GM12878 (cell line): ENCODE measurements around the gene FICD. TPM values are rescaled to one million over a fixed set of nuclear protein-coding genes. Genes with fewer than 3 reads are reported as not detected.

Experiments used
- ATAC-seq: fragments of 200-7000 bp; cut with Tn5 transposase; 3 replicates; pipeline ENCODE4 v1.9.1; 2020; ENCODE audit warnings: mild to moderate bottlenecking, moderate library complexity
- BruUV-seq: library from RNA; stranded (reverse); fragments of 400-500 nt; replicated peaks from 2 replicates; lab custom pipeline; 2021; lab: Mats Ljungman, UMichigan
- CTCF ChIA-PET: fragments of 300-600 bp; sonication (Branson Sonifier 250); formaldehyde crosslinking; extraction: SDS; loops from one replicate; lab custom pipeline; 2021; ENCODE audit warnings: inconsistent platforms; lab: Yijun Ruan, JAX
- POLR2A ChIA-PET: fragments of 350-600 bp; formaldehyde crosslinking; extraction: SDS; loops from one replicate; lab custom pipeline; 2021; ENCODE audit warnings: inconsistent platforms; lab: Charles Lee
- RAD21 ChIA-PET: fragments of 300-600 bp; sonication (Branson Sonifier 250); formaldehyde crosslinking; loops from one replicate; lab custom pipeline; 2023; ENCODE audit warnings: antibody characterized with exemption; ENCODE audit not compliant: unreplicated experiment; lab: Charles Lee
- SMC1A ChIA-PET: fragments of 300-600 bp; sonication (Branson Sonifier 250); formaldehyde crosslinking; loops from one replicate; lab custom pipeline; 2023; ENCODE audit not compliant: unreplicated experiment, uncharacterized antibody; lab: Charles Lee
- DNase-seq: peaks from one replicate; pipeline ENCODE4 v3.0.0-alpha.2; 2011; ENCODE audit warnings: low read depth, low spot score
- FAIRE-seq: peaks from 3 replicates; lab custom pipeline; 2011; peaks lifted over from hg19 to GRCh38; lab: Jason Lieb, UNC
- H2AFZ ChIP-seq: 2 replicates; pipeline ENCODE4 v1.6.0; 2011; ENCODE audit warnings: low read depth, low read length, control low read depth; ENCODE audit not compliant: control insufficient read depth
- H3K27ac ChIP-seq: 2 replicates; pipeline ENCODE4 v1.5.1; 2011; ENCODE audit warnings: control low read depth; ENCODE audit not compliant: control insufficient read depth, insufficient read depth
- H3K27me3 ChIP-seq, 2 experiments: replicated peaks in 1 of 2; 2 replicates each; pipeline versions ENCODE4 v1.6.0 to v1.6.1; 2011; ENCODE audit warnings: low read length in 1 of 2; ENCODE audit not compliant: control insufficient read depth in 2 of 2, insufficient read depth in 2 of 2
- H3K36me3 ChIP-seq, 2 experiments: 2 replicates each; pipeline ENCODE4 v1.5.1; 2011; ENCODE audit warnings: low read length in 1 of 2; ENCODE audit not compliant: control insufficient read depth in 2 of 2, insufficient read depth in 2 of 2
- H3K4me1 ChIP-seq: 2 replicates; pipeline ENCODE4 v1.6.1; 2011; ENCODE audit warnings: mild to moderate bottlenecking, low read length, moderate library complexity, mixed read lengths; ENCODE audit not compliant: control insufficient read depth, insufficient read depth
- H3K4me2 ChIP-seq: 2 replicates; pipeline ENCODE4 v1.6.0; 2011; ENCODE audit warnings: control low read depth; ENCODE audit not compliant: control insufficient read depth, insufficient read depth
- H3K4me3 ChIP-seq: fragments of 200-600 bp; sonication (generic); 2 replicates; pipeline ENCODE4 v1.5.1; 2016
- H3K79me2 ChIP-seq: 2 replicates; pipeline ENCODE4 v1.6.0; 2011; ENCODE audit warnings: low read length; ENCODE audit not compliant: control insufficient read depth, insufficient read depth
- H3K9ac ChIP-seq: 2 replicates; pipeline ENCODE4 v1.8.0; 2011; ENCODE audit warnings: low read length, control low read depth, mixed read lengths; ENCODE audit not compliant: control insufficient read depth, insufficient read depth
- H3K9me3 ChIP-seq: replicated peaks from 3 replicates; pipeline ENCODE4 v1.5.1; 2011; ENCODE audit warnings: mild to moderate bottlenecking, low read length; ENCODE audit not compliant: control insufficient read depth, insufficient read depth
- H4K20me1 ChIP-seq: 2 replicates; pipeline ENCODE4 v1.6.0; 2011; ENCODE audit not compliant: control insufficient read depth, insufficient read depth
- ATF2 ChIP-seq: IDR thresholded peaks from 2 replicates; pipeline ENCODE4 v1.6.1; 2012; ENCODE audit warnings: low read length, inconsistent platforms
- ATF7 ChIP-seq: fragments of 450-650 bp; IDR thresholded peaks from 2 replicates; pipeline ENCODE4 v1.6.1; 2016; ENCODE audit warnings: low read depth, mild to moderate bottlenecking
- MEF2A ChIP-seq: IDR thresholded peaks from 2 replicates; pipeline ENCODE4 v1.6.1; 2011; ENCODE audit warnings: low read depth, mild to moderate bottlenecking, low read length, moderate library complexity; ENCODE audit not compliant: insufficient read depth
- NR2F1 ChIP-seq: fragments of 450-650 bp; conservative IDR thresholded peaks from 2 replicates; pipeline ENCODE4 v1.6.1; 2017; ENCODE audit warnings: mild to moderate bottlenecking
- POLR2AphosphoS5 ChIP-seq: IDR thresholded peaks from 2 replicates; pipeline ENCODE4 v1.6.1; 2011; ENCODE audit warnings: mild to moderate bottlenecking, low read length, inconsistent platforms
- SREBF2 ChIP-seq: IDR thresholded peaks from 2 replicates; pipeline ENCODE4 v1.6.1; 2012; ENCODE audit warnings: mild to moderate bottlenecking, low read length
- WGBS: methylation state at CpG from one replicate; pipeline ENCODE4 v1.1.6; 2016; ENCODE audit warnings: low lambda C conversion rate; ENCODE audit not compliant: insufficient replicate concordance, insufficient coverage; ENCODE audit errors: missing lambda C conversion rate; 5-methylcytosine and 5-hydroxymethylcytosine counted together
- in situ Hi-C: fragments of 300-500 bp; cut with MboI; formaldehyde crosslinking; loops from 9 replicates; pipeline ENCODE4 v1.14.3; 2018; ENCODE audit warnings: mixed read lengths
- intact Hi-C: fragments of 100-400 bp; cut with micrococcal nuclease; formaldehyde crosslinking; loops from one replicate; pipeline ENCODE4 v1.14.2; 2022; ENCODE audit not compliant: unreplicated experiment
- polyA plus RNA-seq, 11 experiments: library from polyadenylated mRNA; depleted of rRNA in 4 of 11; unstranded in 6 of 11; stranded (reverse) in 5 of 11; fragments of >200 nt; fragmentation: Nextera tagmentation in 4 of 11; fragmentation: Illumina TruSeq in 1 of 11; extraction: Ambion mirVana in 4 of 11; extraction: Trizol in 1 of 11; gene quantifications; 1 replicate in 1 of 11; 2 replicates in 10 of 11; pipeline versions ENCODE4 v1.2.1 to v1.2.3, GENCODE V29; 2011 to 2016; ENCODE audit warnings: inconsistent platforms in 2 of 11, missing spikeins in 2 of 11, low read depth in 1 of 11
- total RNA-seq, 4 experiments: library from RNA; depleted of rRNA in 3 of 4; stranded (reverse); fragments of >200 nt in 3 of 4; fragmentation: Illumina TruSeq in 1 of 4; extraction: Trizol in 1 of 4; gene quantifications; 2 replicates each; pipeline versions ENCODE4 v1.2.1 to v1.2.3, GENCODE V29; 2013 to 2021
- TF ChIP-seq, protein P1 (sequence below): fragments of 450-650 bp; IDR thresholded peaks from 2 replicates; pipeline ENCODE4 v1.6.1; 2016; ENCODE audit warnings: mild to moderate bottlenecking
- TF ChIP-seq, protein P2 (sequence below): fragments of 450-650 bp; formaldehyde crosslinking; IDR thresholded peaks from 2 replicates; pipeline ENCODE4 v1.5.0; 2022; ENCODE audit warnings: mild to moderate bottlenecking, missing genetic modification characterization

Gene FICD
- total and polyA plus RNA-seq, 10 of the 15 experiments (the other 5 are each of a cell fraction or from before 2014, with no cell fraction given) = 1.1 to 9.4 (median 4.3) TPM

GRCh38 chr12:108559007-108559655, 44.1 kb downstream of the FICD start:
- ChIA-PET CTCF (interaction anchor here (0.7 to 21.5 kb wide), 7 partner anchors 9 to 395 kb away, joined by 3 to 866 read pairs (median 5); no protein-coding TSS in a partner anchor), SMC1A (interaction anchor here (0.9 to 26.5 kb wide), 5 partner anchors 10 to 126 kb away, joined by 3 to 718 read pairs (median 8); partner anchors contain the start of gene SELPLG), RAD21 (interaction anchor here (2.3 to 23.0 kb wide), 4 partner anchors 10 to 75 kb away, joined by 13 to 633 read pairs (median 214); partner anchors contain the start of gene SELPLG), POLR2A (interaction anchor here (0.6 to 2.7 kb wide), 7 partner anchors 10 to 1218 kb away, joined by 4 to 18 read pairs (median 9); no protein-coding TSS in a partner anchor)
- Histone ChIP-seq H3K27ac (peak overlapping the region; percentile 29), H3K9ac (peak overlapping the region; percentile 99), H4K20me1 (no peaks in the 10 kb centered on the region; the same call in 1 of the 2 replicates), H3K27me3 (no peaks in the 10 kb centered on the region), H3K79me2 (peaks cover 88% of the 10 kb centered on the region), H3K4me2 (peak overlapping the region; percentile 95), H2AFZ (no peak overlapping the region), H3K4me1 (peaks cover 10% of the 10 kb centered on the region), H3K9me3 (no peaks in the 10 kb centered on the region), H3K36me3 (peaks cover 0 to 21% of the 10 kb centered on the region in 2 experiments; a peak in 2 of 4 replicates), H3K4me3 (peak overlapping the region; percentile 85)
- FAIRE-seq (no peak), ATAC-seq (no peak), DNase-seq (no peak)
- 4% methylated on average over 13 of the region's 14 CpGs for WGBS
- intact Hi-C loops (no loop called here), in situ Hi-C loops (no loop called here)
- TF ChIP-seq, protein P1, sequence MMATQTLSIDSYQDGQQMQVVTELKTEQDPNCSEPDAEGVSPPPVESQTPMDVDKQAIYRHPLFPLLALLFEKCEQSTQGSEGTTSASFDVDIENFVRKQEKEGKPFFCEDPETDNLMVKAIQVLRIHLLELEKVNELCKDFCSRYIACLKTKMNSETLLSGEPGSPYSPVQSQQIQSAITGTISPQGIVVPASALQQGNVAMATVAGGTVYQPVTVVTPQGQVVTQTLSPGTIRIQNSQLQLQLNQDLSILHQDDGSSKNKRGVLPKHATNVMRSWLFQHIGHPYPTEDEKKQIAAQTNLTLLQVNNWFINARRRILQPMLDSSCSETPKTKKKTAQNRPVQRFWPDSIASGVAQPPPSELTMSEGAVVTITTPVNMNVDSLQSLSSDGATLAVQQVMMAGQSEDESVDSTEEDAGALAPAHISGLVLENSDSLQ = no peak
- TF ChIP-seq, protein P2, sequence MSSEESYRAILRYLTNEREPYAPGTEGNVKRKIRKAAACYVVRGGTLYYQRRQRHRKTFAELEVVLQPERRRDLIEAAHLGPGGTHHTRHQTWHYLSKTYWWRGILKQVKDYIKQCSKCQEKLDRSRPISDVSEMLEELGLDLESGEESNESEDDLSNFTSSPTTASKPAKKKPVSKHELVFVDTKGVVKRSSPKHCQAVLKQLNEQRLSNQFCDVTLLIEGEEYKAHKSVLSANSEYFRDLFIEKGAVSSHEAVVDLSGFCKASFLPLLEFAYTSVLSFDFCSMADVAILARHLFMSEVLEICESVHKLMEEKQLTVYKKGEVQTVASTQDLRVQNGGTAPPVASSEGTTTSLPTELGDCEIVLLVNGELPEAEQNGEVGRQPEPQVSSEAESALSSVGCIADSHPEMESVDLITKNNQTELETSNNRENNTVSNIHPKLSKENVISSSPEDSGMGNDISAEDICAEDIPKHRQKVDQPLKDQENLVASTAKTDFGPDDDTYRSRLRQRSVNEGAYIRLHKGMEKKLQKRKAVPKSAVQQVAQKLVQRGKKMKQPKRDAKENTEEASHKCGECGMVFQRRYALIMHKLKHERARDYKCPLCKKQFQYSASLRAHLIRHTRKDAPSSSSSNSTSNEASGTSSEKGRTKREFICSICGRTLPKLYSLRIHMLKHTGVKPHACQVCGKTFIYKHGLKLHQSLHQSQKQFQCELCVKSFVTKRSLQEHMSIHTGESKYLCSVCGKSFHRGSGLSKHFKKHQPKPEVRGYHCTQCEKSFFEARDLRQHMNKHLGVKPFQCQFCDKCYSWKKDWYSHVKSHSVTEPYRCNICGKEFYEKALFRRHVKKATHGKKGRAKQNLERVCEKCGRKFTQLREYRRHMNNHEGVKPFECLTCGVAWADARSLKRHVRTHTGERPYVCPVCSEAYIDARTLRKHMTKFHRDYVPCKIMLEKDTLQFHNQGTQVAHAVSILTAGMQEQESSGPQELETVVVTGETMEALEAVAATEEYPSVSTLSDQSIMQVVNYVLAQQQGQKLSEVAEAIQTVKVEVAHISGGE (CRISPR knock-in tag) = no peak
- TF ChIP-seq MEF2A (no peak), SREBF2 (no peak), ATF7 (peak; percentile 75), NR2F1 (no peak), ATF2 (0 out of 2 replicates have a peak, but pooled peaks have one; percentile 31), POLR2AphosphoS5 (0 out of 2 replicates have a peak, but pooled peaks have one; percentile 17)
- BruUV-seq = no TSS peak
